HEK293 (cell line): ENCODE data around the gene RASGRP1.

Experiments used
- CTCF ChIA-PET: fragments of 350-600 bp; formaldehyde crosslinking; extraction: SDS; loops from one replicate; lab custom pipeline; 2021; ENCODE audit warnings: antibody characterized with exemption; lab: Yijun Ruan, JAX
- POLR2A ChIA-PET: fragments of 300-600 bp; formaldehyde crosslinking; extraction: SDS; loops from one replicate; lab custom pipeline; 2020; ENCODE audit warnings: antibody characterized with exemption, inconsistent platforms; lab: Yijun Ruan, JAX
- H3K27ac ChIP-seq: fragments of 200-500 bp; sonication (Bioruptor generic); 2 replicates; pipeline ENCODE4 v1.5.1; 2014; ENCODE audit warnings: low read depth, low read length, control low read depth, inconsistent platforms; ENCODE audit errors: extremely low read depth
- H3K36me3 ChIP-seq, 2 experiments: fragments of 200-500 bp in 1 of 2; sonication (Bioruptor generic) in 1 of 2; 1 replicate in 1 of 2; 2 replicates in 1 of 2; pipeline ENCODE4 v1.5.1; 2014 to 2017; ENCODE audit warnings: inconsistent platforms in 2 of 2, low read length in 2 of 2; ENCODE audit not compliant: control insufficient read depth in 2 of 2, insufficient read depth in 1 of 2
- H3K4me1 ChIP-seq: fragments of 200-500 bp; sonication (Bioruptor generic); 2 replicates; pipeline ENCODE4 v1.5.1; 2014; ENCODE audit warnings: mild to moderate bottlenecking, low read length, inconsistent platforms; ENCODE audit not compliant: control insufficient read depth, insufficient read depth
- H3K4me3 ChIP-seq: 2 replicates; pipeline ENCODE4 v1.5.1; 2011; ENCODE audit warnings: low read depth, mild to moderate bottlenecking, control low read depth, low read length, moderate library complexity
- H3K9me3 ChIP-seq: fragments of 200-500 bp; sonication (Bioruptor generic); 2 replicates; pipeline ENCODE4 v1.5.1; 2014; ENCODE audit warnings: low read depth, low read length, inconsistent platforms; ENCODE audit not compliant: control insufficient read depth, insufficient read depth
- OSR2 ChIP-seq: fragments of 450-650 bp; formaldehyde crosslinking; IDR thresholded peaks from 2 replicates; pipeline ENCODE4 v1.5.1; 2016; ENCODE audit warnings: missing biosample characterization, missing genetic modification characterization
- PBX3 ChIP-seq: sonication (generic); formaldehyde crosslinking; IDR thresholded peaks from 2 replicates; pipeline ENCODE4 v1.8.1; 2022; ENCODE audit warnings: mild to moderate bottlenecking, moderate library complexity, missing genetic modification reagents
- SCRT2 ChIP-seq: fragments of 450-650 bp; formaldehyde crosslinking; IDR thresholded peaks from 2 replicates; pipeline ENCODE4 v1.5.1; 2016; ENCODE audit warnings: missing biosample characterization, missing genetic modification characterization
- ZBTB48 ChIP-seq: fragments of 450-650 bp; formaldehyde crosslinking; IDR thresholded peaks from 2 replicates; pipeline ENCODE4 v1.5.1; 2016; ENCODE audit warnings: missing biosample characterization, missing genetic modification characterization
- ZEB2 ChIP-seq: fragments of 450-650 bp; formaldehyde crosslinking; IDR thresholded peaks from 2 replicates; pipeline ENCODE4 v1.5.1; 2016; ENCODE audit warnings: missing biosample characterization, missing genetic modification characterization
- ZFP3 ChIP-seq: fragments of 450-650 bp; formaldehyde crosslinking; IDR thresholded peaks from 2 replicates; pipeline ENCODE4 v1.5.1; 2016; ENCODE audit warnings: low read depth, missing biosample characterization, missing genetic modification characterization
- ZNF10 ChIP-seq: fragments of 450-650 bp; formaldehyde crosslinking; IDR thresholded peaks from 2 replicates; pipeline ENCODE4 v1.5.1; 2017; ENCODE audit warnings: missing biosample characterization, missing genetic modification characterization
- ZNF114 ChIP-seq: fragments of 450-650 bp; formaldehyde crosslinking; IDR thresholded peaks from 2 replicates; pipeline ENCODE4 v1.5.0; 2017; ENCODE audit warnings: missing biosample characterization, missing genetic modification characterization
- ZNF132 ChIP-seq: fragments of 450-650 bp; formaldehyde crosslinking; IDR thresholded peaks from 2 replicates; pipeline ENCODE4 v1.5.1; 2017; ENCODE audit warnings: missing biosample characterization, missing genetic modification characterization, borderline replicate concordance
- ZNF138 ChIP-seq: fragments of 450-650 bp; formaldehyde crosslinking; IDR thresholded peaks from 2 replicates; pipeline ENCODE4 v1.5.1; 2016; ENCODE audit warnings: missing biosample characterization, missing genetic modification characterization, borderline replicate concordance
- ZNF211 ChIP-seq: fragments of 450-650 bp; formaldehyde crosslinking; IDR thresholded peaks from 2 replicates; pipeline ENCODE4 v1.5.1; 2016; ENCODE audit warnings: low read depth, missing biosample characterization, missing genetic modification characterization
- ZNF223 ChIP-seq: fragments of 450-650 bp; formaldehyde crosslinking; IDR thresholded peaks from 2 replicates; pipeline ENCODE4 v1.5.1; 2016; ENCODE audit warnings: missing biosample characterization, missing genetic modification characterization
- ZNF26 ChIP-seq: fragments of 450-650 bp; formaldehyde crosslinking; IDR thresholded peaks from 2 replicates; pipeline ENCODE4 v1.5.1; 2016; ENCODE audit warnings: missing biosample characterization, missing genetic modification characterization
- ZNF311 ChIP-seq: fragments of 450-650 bp; formaldehyde crosslinking; IDR thresholded peaks from 2 replicates; pipeline ENCODE4 v1.5.1; 2017; ENCODE audit warnings: missing biosample characterization, missing genetic modification characterization, borderline replicate concordance
- ZNF324 ChIP-seq: fragments of 450-650 bp; formaldehyde crosslinking; IDR thresholded peaks from 2 replicates; pipeline ENCODE4 v1.5.1; 2016; ENCODE audit warnings: missing biosample characterization, missing genetic modification characterization
- ZNF350 ChIP-seq: fragments of 450-650 bp; formaldehyde crosslinking; IDR thresholded peaks from 2 replicates; pipeline ENCODE4 v1.5.0; 2017; ENCODE audit warnings: missing biosample characterization, mild to moderate bottlenecking, missing genetic modification characterization
- ZNF391 ChIP-seq: fragments of 450-650 bp; formaldehyde crosslinking; IDR thresholded peaks from 2 replicates; pipeline ENCODE4 v1.5.1; 2016; ENCODE audit warnings: low read depth, missing biosample characterization, missing genetic modification characterization, borderline replicate concordance
- ZNF416 ChIP-seq: fragments of 450-650 bp; formaldehyde crosslinking; IDR thresholded peaks from 2 replicates; pipeline ENCODE4 v1.5.1; 2016; ENCODE audit warnings: missing biosample characterization, missing genetic modification characterization
- ZNF423 ChIP-seq: fragments of 450-650 bp; formaldehyde crosslinking; IDR thresholded peaks from 2 replicates; pipeline ENCODE4 v1.5.1; 2016; ENCODE audit warnings: missing biosample characterization, missing genetic modification characterization
- ZNF473 ChIP-seq: fragments of 450-650 bp; formaldehyde crosslinking; IDR thresholded peaks from 2 replicates; pipeline ENCODE4 v1.5.1; 2017; ENCODE audit warnings: missing biosample characterization, missing genetic modification characterization
- ZNF513 ChIP-seq: fragments of 450-650 bp; IDR thresholded peaks from 2 replicates; pipeline ENCODE4 v1.5.1; 2018; ENCODE audit warnings: missing biosample characterization, missing genetic modification characterization
- ZNF561 ChIP-seq: fragments of 450-650 bp; IDR thresholded peaks from 2 replicates; pipeline ENCODE4 v1.5.1; 2018; ENCODE audit warnings: missing biosample characterization, missing genetic modification characterization, borderline replicate concordance
- ZNF837 ChIP-seq: fragments of 450-650 bp; formaldehyde crosslinking; IDR thresholded peaks from 2 replicates; pipeline ENCODE4 v1.5.1; 2016; ENCODE audit warnings: missing biosample characterization, missing genetic modification characterization
- ZSCAN16 ChIP-seq: fragments of 450-650 bp; formaldehyde crosslinking; IDR thresholded peaks from 2 replicates; pipeline ENCODE4 v1.5.1; 2016; ENCODE audit warnings: missing biosample characterization, missing genetic modification characterization
- ZSCAN23 ChIP-seq: fragments of 450-650 bp; formaldehyde crosslinking; IDR thresholded peaks from 2 replicates; pipeline ENCODE4 v1.5.1; 2016; ENCODE audit warnings: missing biosample characterization, missing genetic modification characterization
- ZSCAN30 ChIP-seq: fragments of 450-650 bp; IDR thresholded peaks from 2 replicates; pipeline ENCODE4 v1.5.1; 2018; ENCODE audit warnings: missing biosample characterization, mild to moderate bottlenecking, missing genetic modification characterization, moderate library complexity
- ZSCAN5A ChIP-seq: fragments of 450-650 bp; formaldehyde crosslinking; IDR thresholded peaks from 2 replicates; pipeline ENCODE4 v1.5.1; 2016; ENCODE audit warnings: missing biosample characterization, missing genetic modification characterization
- TF ChIP-seq, protein P1 (sequence below): fragments of 450-650 bp; formaldehyde crosslinking; IDR thresholded peaks from 2 replicates; pipeline ENCODE4; 2016; ENCODE audit warnings: missing biosample characterization, missing genetic modification characterization
- TF ChIP-seq, protein P2 (sequence below): fragments of 450-650 bp; formaldehyde crosslinking; IDR thresholded peaks from 2 replicates; pipeline ENCODE4 v1.5.1; 2016; ENCODE audit warnings: missing biosample characterization, missing genetic modification characterization

Gene RASGRP1

DNA sequence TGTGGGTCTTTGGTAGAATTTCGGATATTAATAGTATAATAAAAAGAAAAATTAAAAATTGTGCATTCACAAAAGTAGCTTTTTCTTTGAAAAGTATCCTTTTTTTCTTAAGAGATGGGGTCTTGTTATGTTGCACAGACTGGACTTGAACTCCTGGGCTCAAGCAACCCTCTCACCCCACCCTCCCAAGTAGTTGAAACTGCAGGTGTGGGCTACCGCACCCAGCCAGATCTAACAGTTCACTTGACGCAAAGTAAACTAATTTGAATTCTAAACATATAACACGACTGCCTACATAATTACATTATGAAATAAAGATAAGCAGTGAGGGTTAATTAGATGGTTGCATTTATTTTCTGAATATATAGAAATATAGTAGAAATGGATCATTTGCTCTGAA is 99.9 kb downstream of the RASGRP1 start:
- Histone ChIP-seq H3K27ac (no peak overlapping the region), H3K36me3 (peaks cover 0 to 3% of the 10 kb centered on the region in 2 experiments; a peak in 1 of 3 replicates), H3K4me1 (no peaks in the 10 kb centered on the region; the same call in 1 of the 2 replicates), H3K4me3 (no peak overlapping the region), H3K9me3 (no peaks in the 10 kb centered on the region)
- POLR2A ChIA-PET: interaction anchor here (0.8 kb wide), 1 partner anchor 11 kb away, joined by 3 read pairs; the partner anchor contains the start of gene FAM98B
- CTCF ChIA-PET: interaction anchor here (1.0 to 1.7 kb wide), 3 partner anchors 10 to 226 kb away, joined by 3 to 7 read pairs (median 5); no protein-coding TSS in a partner anchor
- TF ChIP-seq ZSCAN5A (tag by site-specific recombination) (no peak), ZNF114 (tag by site-specific recombination) (no peak), ZNF391 (tag by site-specific recombination) (no peak), ZNF473 (no peak), ZNF223 (tag by site-specific recombination) (no peak), ZNF837 (no peak), ZNF416 (tag by site-specific recombination) (no peak), ZNF324 (tag by site-specific recombination) (no peak), ZNF211 (tag by site-specific recombination) (no peak), ZNF561 (no peak), ZNF10 (no peak), OSR2 (no peak), ZNF311 (tag by site-specific recombination) (no peak), SCRT2 (tag by site-specific recombination) (no peak), ZSCAN16 (tag by site-specific recombination) (no peak), ZNF132 (tag by site-specific recombination) (no peak), ZSCAN30 (no peak), ZNF350 (tag by site-specific recombination) (no peak), ZNF26 (tag by site-specific recombination) (no peak)
- TF ChIP-seq, protein P1, sequence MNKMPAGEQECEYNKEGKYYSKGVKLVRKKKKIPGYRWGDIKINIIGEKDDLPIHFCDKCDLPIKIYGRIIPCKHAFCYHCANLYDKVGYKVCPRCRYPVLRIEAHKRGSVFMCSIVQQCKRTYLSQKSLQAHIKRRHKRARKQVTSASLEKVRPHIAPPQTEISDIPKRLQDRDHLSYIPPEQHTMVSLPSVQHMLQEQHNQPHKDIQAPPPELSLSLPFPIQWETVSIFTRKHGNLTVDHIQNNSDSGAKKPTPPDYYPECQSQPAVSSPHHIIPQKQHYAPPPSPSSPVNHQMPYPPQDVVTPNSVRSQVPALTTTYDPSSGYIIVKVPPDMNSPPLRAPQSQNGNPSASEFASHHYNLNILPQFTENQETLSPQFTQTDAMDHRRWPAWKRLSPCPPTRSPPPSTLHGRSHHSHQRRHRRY (tag by site-specific recombination): no peak

DNA sequence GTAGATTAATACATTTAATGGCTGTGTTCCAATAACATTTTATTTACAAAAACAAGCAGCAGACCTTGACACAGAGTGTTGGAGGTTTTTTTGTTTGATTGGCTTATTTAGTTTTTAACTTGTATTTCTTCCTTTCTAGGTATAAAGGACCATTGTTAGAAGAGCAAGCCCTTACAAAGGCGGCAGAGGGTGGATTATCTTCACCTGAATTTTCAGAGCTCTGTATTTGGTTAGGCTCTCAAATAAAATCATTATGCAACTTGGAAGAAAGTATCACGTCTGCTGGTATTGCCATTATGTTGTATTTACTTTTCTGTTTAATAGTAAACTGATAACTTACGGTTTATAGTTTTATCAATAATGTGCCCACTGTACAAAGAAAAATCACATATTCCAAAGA is 100.7 kb downstream of the RASGRP1 start:
- CTCF ChIA-PET: interaction anchor here (1.0 to 1.7 kb wide), 3 partner anchors 11 to 227 kb away, joined by 3 to 7 read pairs (median 5); no protein-coding TSS in a partner anchor
- no peak for TF ChIP-seq ZSCAN23 (tag by site-specific recombination)
- no peak for TF ChIP-seq ZNF513
- TF ChIP-seq, protein P1 (tag by site-specific recombination): no peak
- TF ChIP-seq, protein P2, sequence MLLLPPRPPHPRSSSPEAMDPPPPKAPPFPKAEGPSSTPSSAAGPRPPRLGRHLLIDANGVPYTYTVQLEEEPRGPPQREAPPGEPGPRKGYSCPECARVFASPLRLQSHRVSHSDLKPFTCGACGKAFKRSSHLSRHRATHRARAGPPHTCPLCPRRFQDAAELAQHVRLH (tag by site-specific recombination): no peak
- no peak for TF ChIP-seq PBX3
- TF ChIP-seq ZNF138 (tag by site-specific recombination): no peak
- TF ChIP-seq ZEB2: no peak
- TF ChIP-seq ZFP3: no peak
- TF ChIP-seq ZNF423 (tag by site-specific recombination): no peak
- TF ChIP-seq ZBTB48 (tag by site-specific recombination): no peak

More for the DNA sequence above, 100.7 kb downstream of the RASGRP1 start:
- H3K36me3 ChIP-seq: peaks cover 0 to 6% of the 10 kb centered on the region in 2 experiments; a peak in 1 of 3 replicates
- H3K27ac ChIP-seq: no peak overlapping the region
- POLR2A ChIA-PET: interaction anchor here (0.6 kb wide), 1 partner anchor 9 kb away, joined by 3 read pairs; the partner anchor contains the start of gene FAM98B
- H3K4me3 ChIP-seq: no peak overlapping the region
- H3K4me1 ChIP-seq: no peaks in the 10 kb centered on the region; the same call in 1 of the 2 replicates
- H3K9me3 ChIP-seq: no peaks in the 10 kb centered on the region
